Adipose tissue (tissue), 3 donors: ENCODE measurements around the gene GATM. TPM values are rescaled to one million over a fixed set of nuclear protein-coding genes. Genes with fewer than 3 reads are reported as not detected.

ENCODE experiments used
- H3K27ac ChIP-seq: one replicate; pipeline ENCODE4 v1.5.1; 2013; ENCODE audit warnings: low read depth, low read length
- WGBS, 3 donors: extraction: QIAGEN DNeasy Blood & Tissue Kit; methylation state at CpG; one replicate each; pipeline ENCODE4 v1.1.7; 2013; 5-methylcytosine and 5-hydroxymethylcytosine counted together
- polyA plus RNA-seq, 3 donors: library from polyadenylated mRNA; stranded (reverse); fragments of 200-250 nt; gene quantifications; one replicate each; pipeline ENCODE4 v1.2.3, GENCODE V29; 2013
- donor health status: healthy with polysubstance abuse.
- donor health status: Bipolar disorder and iron deficiency.
- donor health status: healthy.

GATM gene
- polyA plus RNA-seq = 100 to 1,000 TPM in 1 of 3 donors, 1 to 10 TPM in 2; 6.2 to 692 (median 8.1) TPM

- no peak within 1 kb of the TSS for H3K27ac ChIP-seq
- WGBS, 3 donors = 0 to 1% (median 1%) methylated on average over 66 to 87 of the region's 87 CpGs
Observed at GRCh38 chr15:45378149-45378912, at the start of gene GATM. Gene GATM (minus strand): TSS chr15:45378544. CDS start chr15:45378453, 91 bp downstream.

GRCh38 chr15:45427085-45427484, 48.7 kb upstream of the GATM start:
- H3K27ac ChIP-seq = no peak overlapping the region
- 88 to 96% (median 89%) methylated on average over 11 of the region's 11 CpGs for WGBS, 3 donors

- WGBS, 3 donors = 83 to 92% (median 86%) methylated on average over 7 of the region's 7 CpGs
- H3K27ac ChIP-seq = no peak overlapping the region
Observed at GRCh38 chr15:45425135-45425534, 46.8 kb upstream of the GATM start.

- WGBS, 3 donors = 90 to 100% (median 91%) methylated on average over 2 of the region's 2 CpGs
- no peak overlapping the region for H3K27ac ChIP-seq
Observed at GRCh38 chr15:45424429-45424828, 46.1 kb upstream of the GATM start.

- H3K27ac ChIP-seq = no peak overlapping the region
- 87 to 93% (median 93%) methylated on average over 7 of the region's 7 CpGs for WGBS, 3 donors
Observed at GRCh38 chr15:45417303-45417950, 39.1 kb upstream of the GATM start.

GRCh38 chr15:45414215-45414885, 36.0 kb upstream of the GATM start:
- 58 to 68% (median 65%) methylated on average over 5 of the region's 5 CpGs for WGBS, 3 donors
- no peak overlapping the region for H3K27ac ChIP-seq

- H3K27ac ChIP-seq = no peak overlapping the region
- WGBS, 3 donors = 91 to 96% (median 93%) methylated on average over 5 of the region's 5 CpGs
Observed at GRCh38 chr15:45409596-45409995, 31.3 kb upstream of the GATM start.

- no peak overlapping the region for H3K27ac ChIP-seq
- WGBS, 3 donors = 87 to 95% (median 91%) methylated on average over 1 of the region's 1 CpG
Observed at GRCh38 chr15:45407786-45408185, 29.4 kb upstream of the GATM start.

- H3K27ac ChIP-seq = no peak overlapping the region
- 0 to 1% (median 1%) methylated on average over 69 to 79 of the region's 79 CpGs for WGBS, 3 donors
Observed at GRCh38 chr15:45402955-45403877, 24.9 kb upstream of the GATM start.

GRCh38 chr15:45402162-45402954, 24.0 kb upstream of the GATM start:
- 0 to 1% (median 0%) methylated on average over 81 to 84 of the region's 84 CpGs for WGBS, 3 donors
- peak overlapping the region; percentile 53 for H3K27ac ChIP-seq

- H3K27ac ChIP-seq = no peak overlapping the region
- WGBS, 3 donors = 0 to 3% (median 2%) methylated on average over 12 of the region's 12 CpGs
Observed at GRCh38 chr15:45401665-45402161, 23.4 kb upstream of the GATM start.

- H3K27ac ChIP-seq = no peak overlapping the region
- 47 to 57% (median 53%) methylated on average over 6 of the region's 6 CpGs for WGBS, 3 donors
Observed at GRCh38 chr15:45399381-45400212, 21.3 kb upstream of the GATM start.

- 34 to 84% (median 83%) methylated on average over 6 of the region's 6 CpGs for WGBS, 3 donors
- no peak overlapping the region for H3K27ac ChIP-seq
Observed at GRCh38 chr15:45397116-45397665, 18.8 kb upstream of the GATM start.

GRCh38 chr15:45395943-45396342, 17.6 kb upstream of the GATM start:
- no peak overlapping the region for H3K27ac ChIP-seq
- WGBS, 3 donors = 29 to 73% (median 72%) methylated on average over 4 of the region's 4 CpGs

- WGBS, 3 donors = 71 to 81% (median 78%) methylated on average over 2 of the region's 2 CpGs
Observed at GRCh38 chr15:45394681-45395080, 16.3 kb upstream of the GATM start.

GRCh38 chr15:45393851-45394250, 15.5 kb upstream of the GATM start:
- 37 to 82% (median 81%) methylated on average over 3 of the region's 3 CpGs for WGBS, 3 donors
- no peak overlapping the region for H3K27ac ChIP-seq

More at GRCh38 chr15:45394681-45395080, 16.3 kb upstream of the GATM start:
- no peak overlapping the region for H3K27ac ChIP-seq

GRCh38 chr15:45392584-45392855, 14.2 kb upstream of the GATM start:
- no peak overlapping the region for H3K27ac ChIP-seq
